Upper lobe of left lung (tissue), 6 donors: ENCODE measurements around the gene RFXANK. TPM values are rescaled to one million over a fixed set of nuclear protein-coding genes. Genes with fewer than 3 reads are reported as not detected.

Experiments used
- ATAC-seq, 2 donors: fragments of 200-7000 bp; cut with Tn5 transposase; one replicate each; pipeline ENCODE4 v1.9.1; 2022; ENCODE audit warnings: mild to moderate bottlenecking in 2 of 2, moderate library complexity in 2 of 2; ENCODE audit not compliant: low FRiP score in 2 of 2
- DNase-seq, 2 donors: peaks; one replicate each; pipeline ENCODE4 v3.0.0-alpha.2; 2019 to 2020
- H3K27ac ChIP-seq, 4 donors: fragments of 200-600 bp; sonication (generic); one replicate each; pipeline ENCODE4 v1.5.1; 2016 to 2019
- H3K27me3 ChIP-seq, 4 donors: fragments of 200-600 bp; sonication (generic); one replicate each; pipeline ENCODE4 v1.5.1; 2017 to 2019
- H3K36me3 ChIP-seq, 4 donors: fragments of 200-600 bp; sonication (generic); one replicate each; pipeline ENCODE4 v1.5.1; 2016 to 2019
- H3K4me1 ChIP-seq, 4 donors: fragments of 200-600 bp; sonication (generic); one replicate each; pipeline ENCODE4 v1.5.1; 2018 to 2019
- H3K4me3 ChIP-seq, 4 donors: fragments of 200-600 bp; sonication (generic); one replicate each; pipeline ENCODE4 v1.5.1; 2017 to 2019; ENCODE audit warnings: mild to moderate bottlenecking in 2 of 4, moderate library complexity in 1 of 4
- H3K9me3 ChIP-seq, 4 donors: fragments of 200-600 bp; sonication (generic); one replicate each; pipeline ENCODE4 v1.5.1; 2018 to 2019
- EP300 ChIP-seq, 4 donors: sonication (generic); formaldehyde crosslinking; IDR thresholded peaks; one replicate each; pipeline ENCODE4 v1.5.1; 2017; ENCODE audit warnings: antibody characterized with exemption in 4 of 4, control low read depth in 2 of 4
- POLR2A ChIP-seq, 4 donors: fragments of 450-650 bp; IDR thresholded peaks; one replicate each; pipeline ENCODE4 v1.5.1; 2016 to 2017; ENCODE audit warnings: antibody characterized with exemption in 4 of 4, mild to moderate bottlenecking in 2 of 4
- POLR2AphosphoS5 ChIP-seq, 2 donors: sonication (generic); formaldehyde crosslinking; IDR thresholded peaks; one replicate each; pipeline ENCODE4 v1.5.1; 2017; ENCODE audit warnings: antibody characterized with exemption in 2 of 2
- WGBS, 2 donors: methylation state at CpG; one replicate each; pipeline ENCODE4 v1.1.5; 2017 to 2018; 5-methylcytosine and 5-hydroxymethylcytosine counted together
- total RNA-seq, 6 donors: library from RNA; depleted of rRNA in 4 of 6; stranded (reverse); fragments of >200 nt in 4 of 6; gene quantifications; one replicate each; pipeline versions ENCODE4 v1.1.0 to v1.2.1, GENCODE V29; 2016 to 2021
- TF ChIP-seq, protein P1 (sequence below), 6 experiments: fragments of 450-650 bp in 4 of 6; fragments of 200-600 bp in 2 of 6; sonication (generic) in 2 of 6; IDR thresholded peaks; one replicate each; pipeline ENCODE4 v1.5.1; 2016 to 2019; ENCODE audit warnings: antibody characterized with exemption in 6 of 6
- donor health status: DM: no; HTN: no; CAD: no; lungs with moderate emphysema.
- donor health status: DM: no; HTN: yes; CAD: no; lungs with severe emphysema.

The RFXANK gene
- total RNA-seq, 6 donors from 2014 or later: 39.1 to 79.7 (median 67.3) TPM

DNA sequence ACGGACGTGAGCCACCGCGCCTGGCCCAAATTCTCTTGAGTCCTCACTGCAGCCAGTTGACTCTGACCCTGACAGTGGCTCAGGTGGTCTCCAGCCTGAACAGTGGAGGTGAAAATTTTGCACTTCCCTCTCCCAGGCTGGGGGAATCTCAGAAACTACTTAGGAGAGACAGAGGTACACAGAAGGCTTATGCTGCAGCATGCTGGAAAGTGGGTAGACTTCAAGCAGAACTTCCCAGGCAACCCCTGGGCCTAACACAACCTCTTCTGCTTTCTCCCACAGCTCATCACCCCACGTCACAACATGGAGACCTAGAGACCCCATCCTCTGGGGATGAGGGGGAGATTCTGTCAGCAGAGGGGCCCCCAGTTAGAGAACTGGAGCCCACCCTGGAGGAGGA, 34.1 kb downstream of the RFXANK start:
- WGBS, 2 donors: 75 to 82% methylated on average over 1 to 5 of the region's 5 CpGs
- Histone ChIP-seq H3K27me3 (peaks cover 0 to 13% (median 5%) of the 10 kb centered on the region in 4 donors), H3K36me3 (no peaks in the 10 kb centered on the region), H3K27ac (no peak overlapping the region), H3K4me1 (peaks cover 0 to 14% (median 8%) of the 10 kb centered on the region in 4 donors), H3K9me3 (no peaks in the 10 kb centered on the region), H3K4me3 (no peak overlapping the region)
- no peak for DNase-seq
- ATAC-seq: no peak
- TF ChIP-seq POLR2AphosphoS5 (IDR thresholded peaks at IDR 0.05) (no peak), POLR2A (IDR thresholded peaks at IDR 0.05) (no peak), EP300 (IDR thresholded peaks at IDR 0.05) (no peak)
- TF ChIP-seq, protein P1, sequence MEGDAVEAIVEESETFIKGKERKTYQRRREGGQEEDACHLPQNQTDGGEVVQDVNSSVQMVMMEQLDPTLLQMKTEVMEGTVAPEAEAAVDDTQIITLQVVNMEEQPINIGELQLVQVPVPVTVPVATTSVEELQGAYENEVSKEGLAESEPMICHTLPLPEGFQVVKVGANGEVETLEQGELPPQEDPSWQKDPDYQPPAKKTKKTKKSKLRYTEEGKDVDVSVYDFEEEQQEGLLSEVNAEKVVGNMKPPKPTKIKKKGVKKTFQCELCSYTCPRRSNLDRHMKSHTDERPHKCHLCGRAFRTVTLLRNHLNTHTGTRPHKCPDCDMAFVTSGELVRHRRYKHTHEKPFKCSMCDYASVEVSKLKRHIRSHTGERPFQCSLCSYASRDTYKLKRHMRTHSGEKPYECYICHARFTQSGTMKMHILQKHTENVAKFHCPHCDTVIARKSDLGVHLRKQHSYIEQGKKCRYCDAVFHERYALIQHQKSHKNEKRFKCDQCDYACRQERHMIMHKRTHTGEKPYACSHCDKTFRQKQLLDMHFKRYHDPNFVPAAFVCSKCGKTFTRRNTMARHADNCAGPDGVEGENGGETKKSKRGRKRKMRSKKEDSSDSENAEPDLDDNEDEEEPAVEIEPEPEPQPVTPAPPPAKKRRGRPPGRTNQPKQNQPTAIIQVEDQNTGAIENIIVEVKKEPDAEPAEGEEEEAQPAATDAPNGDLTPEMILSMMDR (IDR thresholded peaks at IDR 0.05): no peak

DNA sequence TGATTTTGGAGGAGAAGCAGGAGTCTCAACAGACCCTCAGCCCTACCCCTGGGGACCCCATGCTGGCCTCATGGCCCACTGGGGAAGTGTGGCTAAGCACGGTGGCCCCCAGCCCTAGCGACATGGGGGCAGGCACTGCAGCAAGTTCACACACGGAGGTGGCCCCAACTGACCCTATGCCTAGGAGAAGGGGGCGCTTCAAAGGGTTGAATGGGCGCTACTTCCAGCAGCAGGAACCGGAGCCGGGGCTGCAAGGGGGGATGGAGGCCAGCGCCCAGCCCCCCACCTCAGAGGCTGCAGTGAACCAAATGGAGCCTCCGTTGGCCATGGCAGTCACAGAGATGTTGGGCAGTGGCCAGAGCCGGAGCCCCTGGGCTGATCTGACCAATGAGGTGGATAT, 34.6 kb downstream of the RFXANK start:
- Histone ChIP-seq H3K4me3 (no peak overlapping the region), H3K36me3 (no peaks in the 10 kb centered on the region), H3K4me1 (peaks cover 0 to 14% (median 8%) of the 10 kb centered on the region in 4 donors), H3K27ac (no peak overlapping the region), H3K27me3 (peaks cover 0 to 13% (median 5%) of the 10 kb centered on the region in 4 donors), H3K9me3 (no peaks in the 10 kb centered on the region)
- no peak for DNase-seq
- TF ChIP-seq, protein P1 (IDR thresholded peaks at IDR 0.05): no peak
- 29 to 80% methylated on average over 1 to 2 of the region's 10 CpGs for WGBS, 2 donors
- ATAC-seq: no peak

DNA sequence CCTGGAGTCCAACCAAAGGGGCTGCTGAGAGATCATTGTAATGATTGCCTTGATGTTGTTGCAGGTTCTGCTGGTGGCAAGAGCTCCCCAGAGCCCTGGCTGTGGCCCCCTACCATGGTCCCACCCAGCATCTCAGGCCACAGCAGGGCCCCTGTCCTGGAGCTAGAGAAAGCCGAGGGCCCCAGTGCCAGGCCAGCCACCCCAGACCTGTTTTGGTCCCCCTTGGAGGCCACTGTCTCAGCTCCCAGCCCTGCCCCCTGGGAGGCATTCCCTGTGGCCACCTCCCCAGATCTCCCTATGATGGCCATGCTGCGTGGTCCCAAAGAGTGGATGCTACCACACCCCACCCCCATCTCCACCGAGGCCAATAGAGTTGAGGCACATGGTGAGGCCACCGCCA, 35.2 kb downstream of the RFXANK start:
- DNase-seq: no peak
- H3K9me3 ChIP-seq: no peaks in the 10 kb centered on the region
- H3K27me3 ChIP-seq: peaks cover 0 to 13% (median 5%) of the 10 kb centered on the region in 4 donors
- H3K4me1 ChIP-seq: peaks cover 0 to 14% (median 8%) of the 10 kb centered on the region in 4 donors
- H3K27ac ChIP-seq: no peak overlapping the region
- H3K36me3 ChIP-seq: no peaks in the 10 kb centered on the region
- ATAC-seq: no peak
- TF ChIP-seq, protein P1 (IDR thresholded peaks at IDR 0.05): no peak
- WGBS, 2 donors: 85% methylated on average over 4 of the region's 4 CpGs; no CpG with 5 or more reads in 1 of the 2 donors
- H3K4me3 ChIP-seq: no peak overlapping the region

DNA sequence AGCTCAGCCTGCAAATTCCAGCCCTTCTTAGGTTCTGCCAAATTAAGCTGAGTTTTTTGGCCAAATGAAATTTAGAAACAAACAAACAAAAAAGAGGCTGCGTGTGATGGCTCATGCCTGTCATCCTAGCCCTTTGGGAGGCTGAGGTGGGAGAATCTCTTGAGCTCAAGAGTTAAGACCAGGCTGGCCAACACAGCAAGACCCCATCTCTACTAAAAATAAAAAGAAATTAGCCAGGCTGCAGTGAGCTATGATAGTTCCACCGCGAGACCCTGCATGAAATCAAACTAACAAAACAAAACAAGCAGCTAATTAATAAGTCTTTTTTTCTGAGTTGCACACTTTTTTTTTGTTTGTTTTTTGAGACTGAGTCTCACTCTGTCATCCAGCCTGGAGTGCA, 37.6 kb downstream of the RFXANK start:
- no peaks in the 10 kb centered on the region for H3K36me3 ChIP-seq
- peaks cover 0 to 10% (median 7%) of the 10 kb centered on the region in 4 donors for H3K4me1 ChIP-seq
- ATAC-seq (no peak), DNase-seq (no peak)
- H3K9me3 ChIP-seq: peaks cover 9 to 15% (median 11%) of the 10 kb centered on the region in 4 donors
- WGBS, 2 donors: 78 to 91% methylated on average over 3 of the region's 3 CpGs
- TF ChIP-seq, protein P1 (IDR thresholded peaks at IDR 0.05): no peak
- TF ChIP-seq POLR2A (IDR thresholded peaks at IDR 0.05) (no peak), EP300 (IDR thresholded peaks at IDR 0.05) (no peak), POLR2AphosphoS5 (IDR thresholded peaks at IDR 0.05) (no peak)
- no peak overlapping the region for H3K4me3 ChIP-seq
- no peak overlapping the region for H3K27ac ChIP-seq
- H3K27me3 ChIP-seq: peaks cover 0 to 7% (median under 1%) of the 10 kb centered on the region in 4 donors

DNA sequence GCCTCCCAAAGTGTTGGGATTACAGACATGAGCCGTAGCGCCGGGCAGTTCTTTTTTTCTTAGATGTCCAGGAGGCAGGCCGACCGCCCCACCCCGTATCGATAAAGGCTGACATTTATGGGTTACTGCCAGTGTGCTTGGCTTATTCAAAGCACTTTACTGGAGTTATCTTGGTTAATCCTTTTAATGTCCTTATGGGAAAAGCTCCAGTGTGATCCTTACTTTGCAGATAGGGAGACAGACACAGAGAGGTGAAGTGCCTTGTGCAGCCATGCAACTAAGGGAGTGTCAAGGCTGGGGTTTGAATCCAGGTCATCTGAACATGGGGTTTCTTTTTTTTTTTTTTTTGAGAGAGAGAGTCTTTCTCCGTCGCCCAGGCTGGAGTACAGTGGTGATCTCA, 38.9 kb downstream of the RFXANK start:
- Histone ChIP-seq H3K4me1 (no peaks in the 10 kb centered on the region), H3K9me3 (peaks cover 13 to 26% (median 20%) of the 10 kb centered on the region in 4 donors), H3K36me3 (no peaks in the 10 kb centered on the region), H3K27ac (no peak overlapping the region), H3K27me3 (no peaks in the 10 kb centered on the region), H3K4me3 (no peak overlapping the region)
- ATAC-seq: no peak
- TF ChIP-seq POLR2AphosphoS5 (IDR thresholded peaks at IDR 0.05) (no peak), EP300 (IDR thresholded peaks at IDR 0.05) (no peak), POLR2A (IDR thresholded peaks at IDR 0.05) (no peak)
- TF ChIP-seq, protein P1 (IDR thresholded peaks at IDR 0.05): no peak
- DNase-seq: no peak
- WGBS, 2 donors: 87 to 90% methylated on average over 3 to 9 of the region's 9 CpGs
